GM20431 (cell line): ENCODE measurements around the gene PDAP1.
"Not testable (repeated sequence)": the region's sequence is repeated elsewhere in the genome, so short reads cannot be mapped to it uniquely, and the experiment has no call there.

ENCODE experiments used
- in situ Hi-C: fragments of 300-500 bp; cut with MseI, MboI; formaldehyde crosslinking; loops from one replicate; pipeline ENCODE4 v1.15.0; 2020; ENCODE audit warnings: low sequenced_read_pairs; ENCODE audit not compliant: unreplicated experiment

The PDAP1 gene

DNA sequence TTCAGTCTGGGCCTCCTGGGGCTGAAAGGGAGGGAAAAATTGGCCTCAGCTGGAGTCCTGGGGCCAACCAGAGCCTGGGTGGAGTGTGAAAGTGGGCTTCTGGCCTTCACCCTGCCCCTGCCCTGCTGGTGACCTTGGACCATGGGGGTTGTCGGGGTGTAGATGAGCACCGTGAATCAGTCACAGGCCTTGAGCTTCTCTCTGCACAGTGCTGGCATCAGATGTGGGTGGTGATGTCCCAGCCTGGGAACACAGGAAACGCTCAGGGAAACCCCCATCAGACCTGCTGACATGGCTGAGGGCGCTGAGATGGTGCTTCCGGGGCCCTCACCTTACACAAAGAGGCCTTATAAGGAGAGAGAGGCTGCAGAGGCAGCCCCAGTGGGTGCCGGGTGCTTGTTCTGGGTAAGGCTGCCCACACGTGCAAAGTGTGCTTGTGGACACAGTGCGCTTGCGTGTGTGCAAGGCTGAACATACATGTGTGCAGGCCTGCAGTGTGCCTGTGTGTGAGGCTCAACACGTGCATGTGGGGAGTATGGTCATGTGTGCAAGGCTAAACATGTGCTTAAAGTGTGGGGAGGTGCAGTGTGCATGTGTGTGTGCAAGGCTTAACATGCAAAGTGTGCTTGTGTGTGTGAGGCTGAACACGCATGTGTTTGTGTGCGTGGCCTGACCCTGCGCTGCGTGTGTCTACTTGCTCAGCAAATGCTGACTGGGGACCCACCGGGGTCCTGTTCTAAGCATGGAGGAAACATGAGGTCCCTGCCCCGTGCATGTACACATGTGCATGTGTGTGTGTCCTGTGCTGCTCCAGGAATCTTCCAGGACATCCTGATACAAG is 27.4 kb downstream of the PDAP1 start:
- in situ Hi-C loops, result no loop called here

DNA sequence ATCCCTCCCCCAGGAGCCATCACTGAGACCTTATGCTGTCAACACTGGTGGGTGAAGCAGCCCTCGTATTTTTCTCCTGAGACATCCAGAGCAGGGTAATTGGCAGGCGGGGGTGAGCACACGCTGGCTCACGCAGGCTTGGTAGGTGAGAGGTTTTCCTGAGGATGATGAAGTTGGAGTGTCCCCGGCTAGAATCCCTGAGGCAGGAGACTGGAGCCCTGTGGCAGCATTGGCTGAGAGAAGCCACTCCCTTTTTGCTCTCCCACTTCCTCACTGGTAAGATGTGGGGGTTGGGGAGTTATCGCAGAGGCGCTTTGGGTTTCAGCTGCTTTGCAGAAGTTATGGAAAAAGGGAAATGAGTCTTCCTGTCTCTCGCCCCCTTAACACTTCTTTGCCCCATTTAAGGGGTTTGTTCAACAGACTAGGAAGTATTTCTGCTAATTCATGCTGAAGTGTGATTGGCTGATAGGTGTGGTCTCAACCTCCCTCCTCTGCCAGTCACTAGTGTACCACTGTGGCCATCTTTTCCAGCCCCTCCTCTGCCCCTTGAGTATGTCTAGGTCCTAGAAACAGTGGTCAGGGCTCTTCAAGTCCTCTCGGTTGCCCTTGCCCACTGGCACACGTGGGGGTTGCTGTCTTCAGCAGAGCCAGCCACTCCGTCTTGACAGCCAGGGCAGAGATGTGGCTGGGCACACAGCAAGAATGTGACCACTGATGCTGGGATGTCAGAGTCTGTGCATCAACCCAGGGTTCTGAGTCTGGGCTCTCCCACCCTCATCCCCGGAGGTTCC is 28.2 kb downstream of the PDAP1 start:
- in situ Hi-C loops, result no loop called here

DNA sequence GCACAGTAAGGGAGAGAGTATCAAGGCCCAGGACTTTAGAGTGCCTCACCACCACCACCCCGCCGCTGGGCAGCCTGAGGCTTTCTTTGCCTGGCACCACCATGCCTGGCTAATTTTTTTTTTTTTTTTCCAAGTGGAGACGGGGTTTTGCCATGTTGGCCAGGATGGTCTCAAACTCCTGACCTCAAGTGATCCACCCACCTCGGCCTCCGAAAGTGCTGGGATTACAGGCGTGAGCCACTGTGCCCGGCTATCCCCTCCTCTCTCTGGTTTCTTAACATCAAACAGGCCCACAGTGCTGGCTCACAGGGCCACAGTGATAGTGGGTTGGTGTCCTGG is 28.7 kb downstream of the PDAP1 start:
- in situ Hi-C loops, result not testable (repeated sequence)

DNA sequence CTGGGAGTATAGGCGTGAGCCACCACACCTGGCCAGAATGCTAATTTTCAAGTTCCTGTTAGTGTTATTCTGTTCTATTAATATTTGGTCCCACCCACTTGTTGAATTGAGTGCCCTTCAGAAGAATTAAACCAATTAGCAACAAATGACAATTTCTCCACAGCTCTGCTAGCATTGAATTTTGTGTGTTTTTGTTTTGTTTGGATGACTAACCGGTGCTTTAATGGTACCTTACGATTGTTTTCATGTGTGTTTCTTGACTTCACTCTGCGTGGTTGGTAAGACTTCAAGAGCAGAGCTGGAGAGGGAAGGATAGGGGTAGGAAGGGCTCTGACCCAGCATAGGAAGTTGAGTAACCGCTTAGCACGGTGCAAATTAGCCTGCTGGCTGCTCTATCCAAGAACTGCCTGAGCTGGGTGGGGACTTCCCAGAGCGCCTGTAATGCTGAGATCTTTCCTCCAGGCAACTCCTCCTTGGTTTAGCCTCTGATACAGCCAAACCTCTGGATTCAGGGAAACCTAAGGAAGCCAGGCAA is 29.3 kb downstream of the PDAP1 start:
- in situ Hi-C loops, result no loop called here

DNA sequence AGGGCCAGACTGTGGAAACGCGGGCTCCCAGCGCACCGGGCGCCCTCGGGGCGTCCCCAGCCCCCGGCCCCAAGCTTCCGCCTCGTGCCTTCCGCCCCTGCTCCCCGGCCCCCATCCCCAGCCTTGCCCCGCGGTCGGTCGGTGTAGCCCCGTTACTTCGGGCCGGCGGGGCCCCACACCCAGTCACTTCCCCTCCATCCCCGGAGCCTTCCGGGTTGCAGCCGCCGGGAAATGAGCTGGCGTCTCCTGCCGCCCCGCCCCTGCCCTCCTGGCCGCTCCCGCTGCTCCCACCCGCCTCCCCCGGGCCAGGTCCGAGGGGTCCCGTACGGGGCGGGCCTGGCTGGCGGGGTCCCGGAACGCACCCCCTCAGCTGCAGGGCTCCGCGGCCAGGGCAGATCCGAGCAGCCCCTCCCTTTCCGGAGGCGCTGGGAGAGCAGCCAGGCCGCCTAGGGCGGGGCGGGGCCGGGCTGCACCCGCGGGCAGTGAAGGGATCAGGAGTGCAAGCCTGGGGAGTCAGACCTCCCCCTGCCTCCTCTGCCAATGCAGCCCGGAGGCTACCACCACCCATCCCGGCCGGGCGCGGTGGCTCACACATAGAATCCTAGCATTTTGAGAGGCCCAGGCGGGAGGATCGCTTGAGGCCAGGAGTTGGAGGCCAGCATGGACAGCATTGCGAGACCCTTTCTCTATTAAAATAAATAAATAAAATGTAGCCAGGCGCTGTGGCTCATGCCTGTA is 33.2 kb downstream of the PDAP1 start:
- in situ Hi-C loops, result no loop called here

DNA sequence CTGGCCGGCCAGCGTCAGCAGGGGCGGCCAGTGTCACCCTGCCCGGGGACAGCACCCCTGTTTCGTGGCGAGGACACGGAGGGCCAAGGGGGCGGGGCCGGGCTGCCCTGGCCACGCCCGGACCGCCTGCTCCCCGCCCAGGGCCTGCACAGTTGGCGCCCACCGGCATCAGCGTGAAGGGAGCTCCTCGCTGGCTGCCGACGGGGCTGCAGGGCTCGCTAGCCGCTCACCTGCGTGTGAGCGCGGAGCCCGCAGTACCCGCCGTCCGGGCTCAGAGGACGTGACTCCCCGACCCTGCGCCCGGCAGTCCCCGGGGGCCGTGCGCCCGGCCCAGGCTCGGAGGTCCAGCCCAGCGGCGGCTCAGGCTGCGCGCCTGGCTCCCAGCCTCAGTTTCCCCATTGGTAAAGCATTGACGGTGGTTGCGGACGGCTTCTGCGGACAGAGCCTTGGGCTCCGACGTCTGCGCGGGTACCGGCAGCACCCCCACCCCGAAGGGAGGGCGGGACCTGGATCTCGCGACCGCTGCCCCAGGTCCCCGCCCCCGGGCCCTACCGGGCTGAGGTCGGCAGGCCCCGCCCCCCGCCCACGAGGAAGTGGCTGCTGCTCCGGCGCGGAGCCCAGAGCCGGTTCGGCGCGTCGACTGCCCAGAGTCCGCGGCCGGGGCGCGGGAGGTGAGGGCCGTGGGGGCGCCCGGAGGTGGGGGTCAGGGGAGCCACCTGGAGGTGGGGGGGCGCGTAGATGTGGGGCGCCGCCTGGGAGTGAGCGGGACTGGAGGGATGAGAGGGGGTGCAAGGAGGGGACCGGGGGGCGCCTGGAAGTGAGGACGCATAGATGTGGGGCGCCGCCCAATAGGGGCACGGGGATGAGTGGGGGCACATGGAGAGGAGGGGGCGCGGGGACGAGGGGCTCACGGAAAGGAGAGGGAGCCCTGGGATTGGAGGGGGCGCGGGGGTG is 34.0 kb downstream of the PDAP1 start, which contains the start of gene ARPC1B:
Gene ARPC1B (plus strand): TSS at position 620 of the 954 bp plus-strand sequence. CDS start 10,985 bp downstream, outside the sequence.
- in situ Hi-C loops, result no loop called here

DNA sequence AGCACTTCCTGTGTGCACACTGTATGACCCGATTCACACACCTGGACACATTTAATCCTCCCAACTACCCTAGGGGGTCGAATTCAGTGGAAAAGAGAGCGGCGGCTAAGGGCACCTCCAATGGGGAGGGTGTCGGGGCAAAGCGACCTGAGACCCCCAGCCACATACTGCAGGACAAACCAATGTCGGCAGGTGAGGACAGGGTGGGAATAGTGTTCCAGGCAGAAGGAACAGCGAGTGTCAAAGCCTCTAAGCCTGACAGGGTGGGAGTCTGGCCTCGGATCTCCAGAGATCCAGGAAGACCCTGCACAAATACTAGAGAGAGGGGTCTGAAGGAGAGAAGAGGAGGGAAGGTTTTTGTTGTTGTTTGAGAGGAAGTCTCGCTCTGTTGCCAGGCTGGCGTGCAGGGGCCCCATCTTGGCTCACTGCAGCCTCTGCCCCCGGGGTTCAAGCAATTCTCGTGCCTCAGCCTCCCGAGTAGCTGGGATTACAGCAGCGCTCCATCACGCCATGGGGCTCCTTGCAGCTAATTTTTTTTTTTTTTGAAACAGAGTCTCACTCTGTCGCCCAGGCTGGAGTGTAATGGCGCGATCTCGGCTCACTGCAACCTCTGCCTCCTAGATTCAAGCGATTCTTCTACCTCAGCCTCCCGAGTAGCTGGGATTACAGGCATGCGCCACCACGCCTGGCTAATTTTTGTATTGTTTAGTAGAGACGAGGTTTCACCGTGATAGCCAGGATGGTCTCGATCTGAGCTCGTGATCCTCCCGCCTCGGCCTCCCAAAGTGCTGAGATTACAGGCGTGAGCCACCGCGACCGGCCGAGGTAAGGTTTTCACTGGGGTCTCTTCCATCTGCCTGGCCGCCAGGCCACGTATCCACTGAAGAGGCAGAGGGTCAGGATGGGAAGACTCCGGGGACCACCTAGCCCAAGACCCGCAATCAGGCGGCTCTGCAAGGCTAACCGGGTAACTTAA is 35.0 kb downstream of the PDAP1 start:
- in situ Hi-C loops, result no loop called here

DNA sequence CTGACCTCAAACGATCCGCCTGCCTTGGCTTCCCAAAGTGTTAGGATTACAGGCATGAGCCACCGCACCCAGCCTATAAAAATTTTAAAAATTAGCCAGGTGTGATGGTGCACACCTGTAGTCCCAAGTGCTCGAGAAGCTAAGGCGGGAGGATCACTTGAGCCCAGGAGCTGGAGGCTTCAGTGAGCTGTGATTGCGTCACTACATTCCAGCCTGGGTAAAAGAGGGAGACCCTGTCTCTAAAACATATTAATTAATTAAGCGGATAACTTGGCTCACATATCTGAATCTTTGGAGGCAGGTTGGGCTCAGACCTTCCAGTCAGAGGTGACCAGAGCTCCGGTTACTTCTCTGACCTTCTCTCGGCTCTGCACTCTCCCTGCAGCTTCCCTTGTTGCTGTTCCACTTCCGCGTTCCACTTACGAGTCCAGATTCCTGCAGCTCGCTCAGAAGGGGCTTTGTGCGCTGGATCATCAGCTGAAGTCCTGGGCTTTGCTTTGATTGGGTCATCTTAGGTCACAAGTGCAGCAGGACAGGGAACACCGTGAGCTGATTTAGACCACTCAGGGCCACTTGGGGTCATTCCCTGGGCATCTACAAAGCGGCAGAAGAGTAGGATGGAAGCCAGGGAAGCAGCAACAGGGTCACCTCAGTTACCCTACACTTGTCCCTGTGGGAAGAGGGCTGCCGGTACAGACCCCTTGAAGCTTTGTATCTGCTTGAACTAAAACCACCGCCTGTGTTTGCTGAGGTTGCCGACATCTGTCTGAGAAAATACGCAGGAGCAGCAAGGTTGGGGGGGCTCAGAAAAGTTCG is 35.9 kb downstream of the PDAP1 start:
- in situ Hi-C loops, result no loop called here

DNA sequence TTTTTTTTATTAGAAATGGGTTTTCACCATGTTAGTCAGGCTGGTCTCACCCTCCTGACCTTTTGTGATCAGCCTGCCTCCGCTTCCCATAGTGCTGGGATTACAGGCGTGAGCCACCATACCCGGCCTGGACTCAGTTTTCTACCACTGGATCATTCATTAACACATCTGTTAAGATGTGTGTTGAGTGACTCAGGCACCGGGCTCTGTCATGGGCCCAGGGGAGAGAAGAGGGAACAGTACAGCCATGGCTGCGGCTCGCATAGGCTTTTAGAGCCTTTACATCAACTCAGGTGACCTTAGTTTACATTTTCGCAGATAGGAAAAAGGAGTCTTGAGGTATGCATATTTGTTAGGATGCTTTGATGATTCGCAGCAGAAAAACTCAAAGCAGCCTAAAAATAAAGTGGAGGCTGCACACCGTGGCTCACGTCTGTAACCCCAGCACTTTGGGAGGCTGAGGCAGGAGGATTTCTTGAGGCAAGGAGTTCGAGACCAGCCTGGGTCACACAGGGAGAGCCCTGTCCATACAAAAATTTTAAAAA is 36.9 kb downstream of the PDAP1 start:
- in situ Hi-C loops, result no loop called here

DNA sequence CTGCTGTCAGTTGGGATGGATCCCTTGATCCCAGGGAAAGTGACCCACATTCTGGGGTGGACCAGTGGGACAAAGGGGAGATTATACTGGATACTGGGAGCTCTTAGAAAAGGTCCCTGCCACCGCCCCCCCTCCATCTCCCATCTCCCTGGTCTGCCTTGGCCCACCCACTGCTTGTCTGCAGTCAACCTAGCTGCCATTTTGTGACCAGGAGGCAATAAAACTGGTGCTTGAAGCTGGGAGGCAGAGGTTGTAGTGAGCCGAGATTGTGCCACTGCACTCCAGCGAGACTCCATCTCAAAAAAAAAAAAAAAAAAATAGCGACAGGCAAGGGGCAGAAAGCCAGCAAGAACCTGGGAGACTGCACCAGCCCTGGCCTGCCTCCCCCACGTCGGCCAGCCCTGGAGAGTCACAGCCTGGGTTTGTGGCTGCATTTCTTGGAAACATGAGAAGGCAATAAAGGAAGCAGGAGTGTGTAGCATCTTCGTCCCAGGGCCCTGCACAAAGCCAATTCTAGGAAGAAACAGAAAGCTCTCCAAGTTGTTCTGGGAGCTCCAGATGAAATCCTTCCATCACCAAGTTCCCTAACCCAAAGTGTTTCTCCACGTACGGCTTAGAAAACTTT is 38.5 kb downstream of the PDAP1 start:
- in situ Hi-C loops, result no loop called here

DNA sequence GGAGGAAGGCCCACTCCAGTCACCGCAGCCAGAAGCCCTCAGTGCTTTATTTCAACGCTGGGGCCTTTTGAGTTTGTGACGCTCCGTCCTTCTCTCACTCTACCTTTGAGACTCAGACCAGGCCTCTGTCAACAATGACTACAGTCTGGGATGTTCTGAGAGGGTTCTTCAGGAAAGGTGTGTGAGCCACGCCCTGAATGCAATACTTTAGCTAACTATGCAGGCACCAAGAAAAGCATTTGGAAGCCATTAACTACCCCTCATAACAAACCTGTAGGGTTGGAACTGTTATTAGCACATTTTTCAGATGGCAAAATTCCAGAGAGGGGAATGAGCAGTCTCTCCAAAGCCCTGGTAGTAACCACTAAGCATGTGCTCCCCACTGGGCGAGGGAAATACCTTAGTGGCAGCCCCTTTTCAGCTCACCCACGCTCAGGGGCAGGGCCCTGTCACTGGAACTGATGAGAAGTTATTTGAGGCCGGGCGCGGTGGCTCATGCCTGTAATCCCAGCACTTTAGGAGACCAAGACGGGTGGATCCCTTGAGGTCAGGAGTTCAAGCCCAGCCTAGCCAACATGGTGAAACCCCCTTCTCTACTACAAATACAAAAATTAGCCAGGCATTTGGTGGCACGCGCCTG is 39.5 kb downstream of the PDAP1 start:
- in situ Hi-C loops, result no loop called here

DNA sequence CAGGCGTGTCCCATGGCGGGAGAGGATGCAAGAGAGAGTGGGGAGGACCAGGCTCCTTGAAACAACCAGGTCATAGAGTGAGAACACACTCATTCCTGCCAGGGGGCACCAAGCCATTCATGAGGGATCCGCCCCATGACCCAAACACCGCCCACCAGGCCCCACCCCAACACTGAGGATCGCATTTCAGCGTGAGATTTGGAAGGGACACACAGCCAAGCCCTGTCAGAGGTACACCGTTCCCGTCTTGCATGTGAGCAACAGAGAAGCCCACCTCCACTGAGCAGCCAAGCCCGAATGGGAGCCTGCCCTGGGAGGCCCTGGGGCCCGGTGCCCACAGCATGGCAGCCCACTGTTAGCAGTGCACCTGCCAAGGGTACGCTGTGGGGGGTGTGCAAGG is 41.8 kb downstream of the PDAP1 start:
- in situ Hi-C loops, result no loop called here

DNA sequence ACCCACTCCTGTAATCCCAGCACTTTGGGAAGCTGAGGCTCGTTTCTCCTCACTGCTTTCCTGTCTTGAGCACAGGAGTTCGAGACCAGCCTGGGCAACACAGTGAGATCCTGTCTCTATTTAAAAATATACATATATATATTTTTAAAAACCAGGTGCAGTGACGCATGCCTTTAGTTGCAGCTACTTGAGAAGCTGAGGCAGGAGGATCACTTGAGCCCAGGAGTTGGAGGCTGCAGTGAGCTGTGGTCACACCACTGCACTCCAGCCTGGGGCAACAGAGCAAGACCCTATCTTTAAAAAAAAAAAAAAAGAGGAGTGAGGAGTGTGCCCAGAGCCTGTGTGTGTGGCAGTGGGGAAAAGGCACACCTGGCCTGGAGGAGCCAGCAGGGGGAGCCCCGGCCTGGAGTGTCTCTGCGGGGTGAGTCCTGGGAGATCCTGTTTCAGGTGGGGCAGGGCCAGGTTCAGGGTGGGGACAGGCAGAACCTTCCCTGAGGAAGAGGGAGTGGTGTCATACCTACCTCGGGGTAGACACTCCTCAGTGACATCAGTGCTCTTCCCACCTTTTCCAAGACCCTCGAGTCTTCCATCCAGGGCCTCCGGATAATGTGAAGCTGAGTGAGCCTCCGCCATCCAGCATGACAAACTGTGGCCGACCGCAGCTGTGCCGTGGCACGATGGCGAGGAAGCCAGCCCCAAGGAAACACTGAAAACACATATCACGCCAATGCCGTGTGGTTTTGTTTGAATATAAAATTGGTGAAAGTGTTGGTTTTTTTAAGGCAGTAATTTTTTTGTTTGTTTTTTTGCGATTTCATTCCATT is 42.9 kb downstream of the PDAP1 start:
- in situ Hi-C loops, result no loop called here

DNA sequence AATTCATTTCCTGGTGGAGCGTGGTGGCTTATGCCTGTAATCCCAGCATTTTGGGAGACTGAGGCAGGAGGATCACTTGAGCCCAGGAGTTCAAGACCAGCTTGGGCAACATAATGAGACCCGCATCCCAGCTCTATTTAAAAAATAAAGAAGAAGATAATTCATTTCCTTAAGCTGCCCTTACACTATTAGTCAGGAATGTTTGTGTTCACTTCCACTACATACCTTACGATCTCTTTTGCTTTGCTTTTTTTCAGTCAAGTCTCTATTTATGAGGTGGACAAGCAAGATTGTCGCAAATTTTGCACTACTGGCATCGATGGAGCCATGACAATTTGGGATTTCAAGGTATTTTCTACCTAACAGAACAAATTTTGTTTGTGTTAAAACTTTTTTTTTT is 45.1 kb downstream of the PDAP1 start:
- in situ Hi-C loops, result no loop called here

DNA sequence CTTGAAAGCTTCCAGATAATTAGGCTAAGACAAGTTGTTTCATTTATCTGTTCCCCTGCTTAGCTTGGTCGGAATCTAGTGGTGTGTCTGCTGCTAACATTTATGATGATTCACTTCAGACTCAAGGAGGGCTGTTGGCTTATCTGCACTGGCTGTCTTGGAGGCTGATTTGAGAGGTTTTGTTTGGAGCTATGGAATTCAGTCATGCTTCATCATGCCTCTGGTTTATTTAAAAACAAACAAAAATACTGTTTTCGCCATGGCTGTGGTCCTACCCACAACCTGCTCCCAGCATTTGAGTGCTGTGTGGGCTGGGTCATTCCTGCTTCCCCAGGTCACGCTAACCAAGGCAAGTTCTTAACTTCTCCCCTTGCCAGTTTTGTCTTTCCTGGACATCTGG is 45.6 kb downstream of the PDAP1 start:
- in situ Hi-C loops, result no loop called here
